GM19099 (cell line): Measurements from ENCODE around the gene ALK.

ENCODE experiments used
- POLR2A ChIP-seq: IDR thresholded peaks from 3 replicates; pipeline ENCODE4 v1.6.1; 2011; ENCODE audit warnings: low read depth; ENCODE audit not compliant: insufficient read length; ENCODE audit errors: extremely low read depth

Gene ALK

DNA sequence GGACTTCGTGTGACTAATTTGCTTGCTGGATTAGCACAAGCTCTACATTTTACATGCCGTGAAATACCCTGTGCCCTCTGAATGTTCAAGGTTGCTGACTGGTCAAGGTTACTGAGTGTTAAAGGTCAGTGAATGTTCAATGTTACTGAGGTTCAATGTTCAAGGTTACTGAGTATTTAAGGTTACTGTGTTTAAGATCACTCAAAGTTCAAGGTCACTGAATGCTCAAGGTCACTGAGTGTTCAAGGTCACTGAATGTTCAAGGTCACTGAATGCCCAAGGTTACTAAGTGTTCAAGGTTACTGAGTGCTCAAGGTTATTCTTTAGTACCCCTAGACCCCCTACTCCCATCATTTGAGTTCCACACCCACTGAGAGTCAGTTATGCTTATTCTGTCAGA lies 528.6 kb downstream of the ALK start:
- TF ChIP-seq POLR2A = no peak

DNA sequence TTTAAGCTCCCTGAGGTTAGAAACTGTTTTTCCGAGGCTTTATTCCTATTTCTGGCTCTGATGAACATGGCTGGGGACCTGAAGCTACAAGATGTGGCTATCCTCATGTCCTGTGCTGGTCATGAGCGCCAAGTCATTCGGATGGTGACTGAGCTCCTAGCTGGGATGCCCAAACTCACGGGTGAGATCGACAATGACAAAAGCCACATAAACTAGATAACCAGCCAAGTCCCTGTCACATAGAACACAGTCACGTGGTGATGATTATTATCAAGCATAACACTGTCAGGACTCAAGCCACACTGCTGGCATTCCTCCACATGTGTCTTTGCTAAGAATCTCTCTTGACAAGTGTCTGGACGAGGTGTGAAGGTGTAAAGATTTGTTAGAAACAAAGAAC lies 531.2 kb downstream of the ALK start:
- no peak for TF ChIP-seq POLR2A

GRCh38 chr2:29389686-29390085 lies 531.7 kb downstream of the ALK start:
- no peak for TF ChIP-seq POLR2A

DNA sequence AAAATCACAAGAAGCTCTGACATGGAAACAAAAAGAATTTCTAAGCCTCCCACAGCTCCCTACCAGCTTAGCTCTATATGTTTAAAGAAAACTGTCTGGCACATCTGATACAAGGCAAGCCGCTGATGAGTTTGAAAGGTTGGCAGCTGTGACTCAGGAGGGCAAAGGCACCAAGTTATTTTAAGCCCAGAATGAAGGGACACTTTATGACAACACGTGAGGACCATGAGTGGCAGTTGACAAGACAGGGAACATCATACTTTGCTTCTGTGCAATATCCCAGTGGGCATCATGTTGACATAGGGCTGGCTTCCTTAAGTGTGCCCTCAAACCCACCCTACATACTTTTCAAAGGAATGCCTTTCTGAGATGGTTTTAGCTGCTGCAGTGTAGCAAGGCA lies 533.3 kb downstream of the ALK start:
- no peak for TF ChIP-seq POLR2A

GRCh38 chr2:29382486-29382885 lies 538.9 kb downstream of the ALK start:
- no peak for TF ChIP-seq POLR2A

- no peak for TF ChIP-seq POLR2A
Measured at GRCh38 chr2:29377788-29378187, 543.6 kb downstream of the ALK start.

DNA sequence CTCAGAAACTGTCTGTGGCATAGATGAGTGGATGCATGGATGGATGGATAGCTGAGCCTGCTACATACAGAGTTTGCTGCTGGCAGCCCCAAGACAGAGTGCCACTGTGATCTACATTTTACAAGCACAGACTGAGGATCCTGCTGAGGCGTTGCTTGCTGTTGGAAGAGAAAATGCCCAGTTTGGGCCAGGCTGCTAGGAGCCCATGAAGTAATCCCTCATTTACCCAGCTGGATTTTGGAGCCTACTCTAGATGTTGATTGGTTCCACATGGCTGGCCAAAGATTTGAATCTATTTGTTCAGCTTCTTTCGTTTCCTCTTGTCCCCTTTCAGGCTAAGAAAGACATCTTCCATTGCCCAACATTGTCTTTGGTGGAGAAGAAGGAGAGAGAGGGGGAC lies 544.8 kb downstream of the ALK start:
- TF ChIP-seq POLR2A = no peak

GRCh38 chr2:29375843-29376242 lies 545.5 kb downstream of the ALK start:
- no peak for TF ChIP-seq POLR2A

- no peak for TF ChIP-seq POLR2A
Measured at GRCh38 chr2:29374823-29375222, 546.6 kb downstream of the ALK start.

GRCh38 chr2:29373870-29374269 lies 547.5 kb downstream of the ALK start:
- no peak for TF ChIP-seq POLR2A

GRCh38 chr2:29372185-29372584 lies 549.2 kb downstream of the ALK start:
- no peak for TF ChIP-seq POLR2A

DNA sequence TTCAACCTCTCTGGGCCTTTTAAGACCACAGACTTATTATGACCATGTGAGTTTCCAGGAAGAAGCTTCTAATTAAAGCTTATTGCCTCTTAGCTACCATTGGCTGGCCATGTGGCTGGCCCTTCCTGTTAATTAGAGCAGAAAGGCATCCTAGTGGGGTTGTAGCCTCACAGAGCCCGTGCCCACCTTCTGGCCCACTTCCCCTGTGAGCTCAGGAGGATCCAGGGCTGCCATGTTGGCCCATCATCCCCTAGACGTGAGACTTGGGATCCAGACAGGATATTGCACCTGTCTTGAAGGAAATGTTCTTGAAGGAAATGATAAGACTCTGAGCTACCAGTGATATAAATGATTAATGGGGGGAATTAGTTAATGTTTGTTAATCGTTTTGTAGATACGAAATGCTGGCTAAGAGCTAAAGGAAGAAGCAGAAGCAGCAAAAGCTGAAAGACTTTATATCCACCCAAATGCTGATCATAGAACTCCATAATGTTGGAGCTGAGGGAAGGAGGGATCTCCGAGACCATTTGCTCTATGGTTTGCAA lies 550.7 kb downstream of the ALK start:
- no peak for TF ChIP-seq POLR2A

DNA sequence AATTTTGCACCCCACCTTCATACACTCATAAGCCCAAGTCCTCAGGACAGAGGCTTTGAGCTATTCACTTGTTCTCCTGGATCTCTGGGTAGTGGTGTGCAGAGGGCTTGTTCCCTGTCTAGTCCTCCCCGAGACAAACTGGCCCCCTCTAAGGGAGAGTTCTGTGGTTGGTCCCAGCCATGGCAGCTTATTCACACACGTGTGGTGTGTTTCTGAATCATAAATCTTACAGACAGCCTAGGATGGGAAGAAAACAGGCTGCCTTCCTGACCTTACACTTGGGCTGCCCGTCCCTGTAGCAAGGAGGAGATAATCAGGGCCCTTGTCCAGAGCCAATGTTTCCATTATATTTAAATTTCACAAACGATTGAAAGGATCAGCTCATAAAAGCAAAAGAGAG lies 551.2 kb downstream of the ALK start:
- no peak for TF ChIP-seq POLR2A

GRCh38 chr2:29368659-29369040 lies 552.7 kb downstream of the ALK start:
- no peak for TF ChIP-seq POLR2A

GRCh38 chr2:29367986-29368658 lies 553.3 kb downstream of the ALK start:
- no peak for TF ChIP-seq POLR2A

DNA sequence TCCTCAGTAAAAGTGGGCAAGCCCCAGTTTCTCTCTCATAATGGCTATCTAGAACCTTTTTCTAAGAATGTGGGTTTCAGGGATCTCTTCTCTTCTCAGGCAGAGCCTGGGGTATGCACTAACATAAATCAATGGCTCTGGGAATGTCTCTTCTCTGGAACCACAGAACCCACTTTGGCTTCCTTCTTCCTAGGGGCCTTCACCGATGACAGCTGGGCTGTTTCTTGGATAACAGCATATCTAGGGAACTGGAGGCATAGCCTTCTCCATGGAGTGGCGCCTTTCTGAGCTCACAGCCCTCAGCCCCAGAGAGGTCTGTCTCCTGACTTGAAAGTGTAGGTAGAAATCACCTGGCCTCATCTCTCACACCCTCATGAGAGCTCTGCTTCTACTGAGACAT lies 558.3 kb downstream of the ALK start:
- no peak for TF ChIP-seq POLR2A

DNA sequence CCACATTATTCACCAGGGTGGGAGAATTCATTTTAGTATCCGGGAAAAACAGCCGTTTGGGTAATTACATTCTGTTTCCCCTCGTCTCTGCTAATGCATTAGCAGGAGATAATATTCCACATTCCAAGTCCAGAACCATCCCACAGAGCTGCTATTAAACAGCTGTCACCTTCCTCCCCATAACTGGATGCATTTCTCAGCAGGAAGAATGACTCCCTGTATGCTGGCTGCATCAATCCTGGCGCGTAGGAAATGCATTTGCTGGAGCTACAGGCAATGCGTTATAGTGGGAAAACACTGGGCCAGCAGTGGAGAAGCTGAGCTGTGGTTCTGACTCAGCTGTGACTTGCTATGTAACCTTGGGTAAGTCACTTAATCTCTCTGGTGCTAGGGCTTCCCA lies 560.2 kb downstream of the ALK start:
- TF ChIP-seq POLR2A = no peak
